ENCODE measurements around the gene NR4A3. TPM values are rescaled to one million over a fixed set of nuclear protein-coding genes. Genes with fewer than 3 reads are reported as not detected.

NR4A3 gene
- total and polyA plus RNA-seq, 3 experiments from 2014 or later = 0.60 to 37.7 (median 37.5) TPM

- no peaks in the 10 kb centered on the region for H3K27me3 ChIP-seq (ENCODE audit: insufficient read depth, low read length, poor library complexity, severe bottlenecking)
- H3K36me3 ChIP-seq (ENCODE audit: insufficient read depth, low read length) = no peaks in the 10 kb centered on the region
- no peak overlapping the region for H3K4me3 Mint-ChIP-seq
- no peak overlapping the region for H3K27ac ChIP-seq (ENCODE audit: low read depth, low read length)
- H3K4me1 Mint-ChIP-seq = peaks cover 0 to 4% (median 2%) of the 10 kb centered on the region in 3 donors
- H3K36me3 Mint-ChIP-seq = no peaks in the 10 kb centered on the region
- no peaks in the 10 kb centered on the region for H3K9me3 ChIP-seq (ENCODE audit: low read length)
- no peak for DNase-seq
- H3K4me3 ChIP-seq (ENCODE audit: low read length) = no peak overlapping the region
- peaks cover 3 to 6% of the 10 kb centered on the region in 2 donors for H3K27me3 Mint-ChIP-seq
- ChIA-PET POLR2A (no interaction called here), CTCF (interaction anchor here (1.2 to 1.4 kb wide), 2 partner anchors 10 to 12 kb away, joined by 3 read pairs; no protein-coding TSS in a partner anchor)
- H3K27ac Mint-ChIP-seq = no peak overlapping the region
- no peaks in the 10 kb centered on the region for H3K4me1 ChIP-seq (ENCODE audit: insufficient read depth, low read length)
- H3K9me3 Mint-ChIP-seq = no peaks in the 10 kb centered on the region
These were observed 51.8 kb downstream of the NR4A3 start for GRCh38 chr9:99873531-99873930.

- ChIA-PET POLR2A (no interaction called here), CTCF (interaction anchor here (1.4 kb wide), 1 partner anchor 10 kb away, joined by 3 read pairs; no protein-coding TSS in a partner anchor)
- Mint-ChIP-seq H3K4me1 (no peaks in the 10 kb centered on the region), H3K27me3 (peaks cover 3 to 6% of the 10 kb centered on the region in 2 donors), H3K4me3 (no peak overlapping the region), H3K27ac (no peak overlapping the region), H3K36me3 (no peaks in the 10 kb centered on the region), H3K9me3 (no peaks in the 10 kb centered on the region)
- Histone ChIP-seq H3K27ac (ENCODE audit: low read depth, low read length) (no peak overlapping the region), H3K4me1 (ENCODE audit: insufficient read depth, low read length) (no peaks in the 10 kb centered on the region), H3K27me3 (ENCODE audit: insufficient read depth, low read length, poor library complexity, severe bottlenecking) (no peaks in the 10 kb centered on the region), H3K9me3 (ENCODE audit: low read length) (no peaks in the 10 kb centered on the region), H3K36me3 (ENCODE audit: insufficient read depth, low read length) (no peaks in the 10 kb centered on the region), H3K4me3 (ENCODE audit: low read length) (no peak overlapping the region)
- DNase-seq = no peak
These were observed 52.4 kb downstream of the NR4A3 start for GRCh38 chr9:99873943-99874584.

- peaks cover 0 to 1% (median 0%) of the 10 kb centered on the region in 3 donors for H3K36me3 Mint-ChIP-seq
- Histone ChIP-seq H3K9me3 (ENCODE audit: low read length) (no peaks in the 10 kb centered on the region), H3K27me3 (ENCODE audit: insufficient read depth, low read length, poor library complexity, severe bottlenecking) (no peaks in the 10 kb centered on the region), H3K4me1 (ENCODE audit: insufficient read depth, low read length) (no peaks in the 10 kb centered on the region), H3K4me3 (ENCODE audit: low read length) (no peak overlapping the region), H3K36me3 (ENCODE audit: insufficient read depth, low read length) (no peaks in the 10 kb centered on the region), H3K27ac (ENCODE audit: low read depth, low read length) (no peak overlapping the region)
- CTCF ChIA-PET = interaction anchor here (1.2 kb wide), 1 partner anchor 19 kb away, joined by 3 read pairs; no protein-coding TSS in a partner anchor
- peaks cover 0 to under 1% (median 0%) of the 10 kb centered on the region in 5 donors for H3K9me3 Mint-ChIP-seq
- H3K4me3 Mint-ChIP-seq = no peak overlapping the region
- no peaks in the 10 kb centered on the region for H3K4me1 Mint-ChIP-seq
- H3K27me3 Mint-ChIP-seq = peaks cover 3 to 6% of the 10 kb centered on the region in 2 donors
- POLR2A ChIA-PET = no interaction called here
- DNase-seq = no peak
- no peak overlapping the region for H3K27ac Mint-ChIP-seq
These were observed 54.5 kb downstream of the NR4A3 start for GRCh38 chr9:99876190-99876589.

GRCh38 chr9:99878651-99879050 is 57.0 kb downstream of the NR4A3 start:
- Mint-ChIP-seq H3K4me1 (no peaks in the 10 kb centered on the region), H3K27me3 (peaks cover 3 to 6% of the 10 kb centered on the region in 2 donors), H3K9me3 (peaks cover 0 to 2% (median 0%) of the 10 kb centered on the region in 5 donors), H3K4me3 (no peak overlapping the region), H3K36me3 (peaks cover 0 to 5% (median 1%) of the 10 kb centered on the region in 3 donors), H3K27ac (no peak overlapping the region)
- Histone ChIP-seq H3K4me3 (ENCODE audit: low read length) (no peak overlapping the region), H3K27me3 (ENCODE audit: insufficient read depth, low read length, poor library complexity, severe bottlenecking) (no peaks in the 10 kb centered on the region), H3K27ac (ENCODE audit: low read depth, low read length) (no peak overlapping the region), H3K9me3 (ENCODE audit: low read length) (no peaks in the 10 kb centered on the region), H3K36me3 (ENCODE audit: insufficient read depth, low read length) (no peaks in the 10 kb centered on the region), H3K4me1 (ENCODE audit: insufficient read depth, low read length) (no peaks in the 10 kb centered on the region)
- CTCF ChIA-PET = no interaction called here
- POLR2A ChIA-PET = no interaction called here
- DNase-seq = no peak

- no peak overlapping the region for H3K27ac ChIP-seq (ENCODE audit: low read depth, low read length)
- POLR2A ChIA-PET = no interaction called here
- H3K4me3 ChIP-seq (ENCODE audit: low read length) = no peak overlapping the region
- no peaks in the 10 kb centered on the region for H3K27me3 ChIP-seq (ENCODE audit: insufficient read depth, low read length, poor library complexity, severe bottlenecking)
- H3K4me3 Mint-ChIP-seq = no peak overlapping the region
- peaks cover 0 to 2% (median 0%) of the 10 kb centered on the region in 5 donors for H3K9me3 Mint-ChIP-seq
- H3K4me1 Mint-ChIP-seq = no peaks in the 10 kb centered on the region
- H3K27ac Mint-ChIP-seq = peak overlapping the region in 1 of 8 donors; percentile 54
- peaks cover 0 to 5% (median 1%) of the 10 kb centered on the region in 3 donors for H3K36me3 Mint-ChIP-seq
- CTCF ChIA-PET = no interaction called here
- H3K27me3 Mint-ChIP-seq = no peaks in the 10 kb centered on the region
- no peak for DNase-seq
- no peaks in the 10 kb centered on the region for H3K36me3 ChIP-seq (ENCODE audit: insufficient read depth, low read length)
- H3K4me1 ChIP-seq (ENCODE audit: insufficient read depth, low read length) = no peaks in the 10 kb centered on the region
- H3K9me3 ChIP-seq (ENCODE audit: low read length) = no peaks in the 10 kb centered on the region
These were observed 60.1 kb downstream of the NR4A3 start for GRCh38 chr9:99881769-99882168.

GRCh38 chr9:99885747-99886146 is 64.1 kb downstream of the NR4A3 start:
- no peaks in the 10 kb centered on the region for H3K27me3 Mint-ChIP-seq
- Histone ChIP-seq H3K36me3 (ENCODE audit: insufficient read depth, low read length) (no peaks in the 10 kb centered on the region), H3K4me1 (ENCODE audit: insufficient read depth, low read length) (no peaks in the 10 kb centered on the region), H3K9me3 (ENCODE audit: low read length) (no peaks in the 10 kb centered on the region), H3K27ac (ENCODE audit: low read depth, low read length) (no peak overlapping the region), H3K4me3 (ENCODE audit: low read length) (no peak overlapping the region), H3K27me3 (ENCODE audit: insufficient read depth, low read length, poor library complexity, severe bottlenecking) (no peaks in the 10 kb centered on the region)
- H3K9me3 Mint-ChIP-seq = peaks cover 0 to 2% (median 0%) of the 10 kb centered on the region in 5 donors
- CTCF ChIA-PET = interaction anchor here (1.4 kb wide), 1 partner anchor 13 kb away, joined by 3 read pairs; no protein-coding TSS in a partner anchor
- H3K36me3 Mint-ChIP-seq = peaks cover 0 to 9% (median 0%) of the 10 kb centered on the region in 3 donors
- no peaks in the 10 kb centered on the region for H3K4me1 Mint-ChIP-seq
- POLR2A ChIA-PET = no interaction called here
- no peak for DNase-seq
- H3K27ac Mint-ChIP-seq = peak overlapping the region in 1 of 8 donors; percentile 51
- H3K4me3 Mint-ChIP-seq = no peak overlapping the region

- Mint-ChIP-seq H3K27me3 (no peaks in the 10 kb centered on the region), H3K9me3 (no peaks in the 10 kb centered on the region), H3K4me1 (no peaks in the 10 kb centered on the region), H3K27ac (no peak overlapping the region), H3K36me3 (peaks cover 0 to 4% (median 0%) of the 10 kb centered on the region in 3 donors), H3K4me3 (no peak overlapping the region)
- H3K27me3 ChIP-seq (ENCODE audit: insufficient read depth, low read length, poor library complexity, severe bottlenecking) = no peaks in the 10 kb centered on the region
- H3K4me3 ChIP-seq (ENCODE audit: low read length) = no peak overlapping the region
- H3K4me1 ChIP-seq (ENCODE audit: insufficient read depth, low read length) = no peaks in the 10 kb centered on the region
- no peaks in the 10 kb centered on the region for H3K36me3 ChIP-seq (ENCODE audit: insufficient read depth, low read length)
- no peak overlapping the region for H3K27ac ChIP-seq (ENCODE audit: low read depth, low read length)
- ChIA-PET POLR2A (no interaction called here), CTCF (no interaction called here)
- no peak for DNase-seq
- H3K9me3 ChIP-seq (ENCODE audit: low read length) = no peaks in the 10 kb centered on the region
These were observed 67.4 kb downstream of the NR4A3 start for GRCh38 chr9:99889120-99889519.

GRCh38 chr9:99894826-99895225 is 73.1 kb downstream of the NR4A3 start:
- Histone ChIP-seq H3K4me3 (ENCODE audit: low read length) (no peak overlapping the region), H3K27me3 (ENCODE audit: insufficient read depth, low read length, poor library complexity, severe bottlenecking) (no peaks in the 10 kb centered on the region), H3K9me3 (ENCODE audit: low read length) (no peaks in the 10 kb centered on the region), H3K27ac (ENCODE audit: low read depth, low read length) (no peak overlapping the region), H3K36me3 (ENCODE audit: insufficient read depth, low read length) (no peaks in the 10 kb centered on the region), H3K4me1 (ENCODE audit: insufficient read depth, low read length) (no peaks in the 10 kb centered on the region)
- CTCF ChIA-PET = no interaction called here
- Mint-ChIP-seq H3K36me3 (peaks cover 0 to 4% (median 0%) of the 10 kb centered on the region in 3 donors), H3K27me3 (no peaks in the 10 kb centered on the region), H3K27ac (no peak overlapping the region), H3K4me1 (no peaks in the 10 kb centered on the region), H3K9me3 (no peaks in the 10 kb centered on the region), H3K4me3 (no peak overlapping the region)
- POLR2A ChIA-PET = no interaction called here
- no peak for DNase-seq
